Activated CD4-positive, CD25-positive, alpha-beta regulatory T cell treated with anti-CD3 and anti-CD28 coated beads, Interleukin-2, amount 50 U/mL, for 72 hours (primary cell): ENCODE results near the gene UBE2E1.
"Not testable (repeated sequence)": the region's sequence is repeated elsewhere in the genome, so short reads cannot be mapped to it uniquely, and the experiment has no call there.

Source experiments
- DNase-seq: peaks from one replicate; pipeline ENCODE4 v3.0.0; 2021

UBE2E1 gene

DNA sequence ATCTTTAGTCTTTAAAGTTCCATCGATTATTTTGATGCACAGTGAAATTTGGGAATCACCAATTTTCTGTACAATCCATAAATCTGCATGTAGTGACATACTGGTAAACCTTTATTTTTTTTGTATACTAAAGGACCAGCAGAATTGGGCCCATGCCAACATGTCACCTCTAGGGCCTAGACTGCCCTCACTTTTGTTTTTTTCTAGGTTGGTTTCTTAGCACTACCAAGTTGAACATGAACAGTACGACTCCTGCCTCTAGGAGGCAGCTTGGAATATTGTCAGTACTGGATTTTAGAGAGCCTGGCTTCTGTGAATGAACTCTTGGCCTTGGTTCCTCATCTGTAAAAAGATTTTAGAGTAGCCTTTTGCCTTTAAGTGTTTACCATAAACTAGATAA lies 78.7 kb downstream of the UBE2E1 start:
- DNase-seq: no peak

- DNase-seq: no peak
Observed at GRCh38 chr3:23885210-23885609, 79.5 kb downstream of the UBE2E1 start.

GRCh38 chr3:23886311-23886710 lies 80.6 kb downstream of the UBE2E1 start:
- DNase-seq: no peak

DNA sequence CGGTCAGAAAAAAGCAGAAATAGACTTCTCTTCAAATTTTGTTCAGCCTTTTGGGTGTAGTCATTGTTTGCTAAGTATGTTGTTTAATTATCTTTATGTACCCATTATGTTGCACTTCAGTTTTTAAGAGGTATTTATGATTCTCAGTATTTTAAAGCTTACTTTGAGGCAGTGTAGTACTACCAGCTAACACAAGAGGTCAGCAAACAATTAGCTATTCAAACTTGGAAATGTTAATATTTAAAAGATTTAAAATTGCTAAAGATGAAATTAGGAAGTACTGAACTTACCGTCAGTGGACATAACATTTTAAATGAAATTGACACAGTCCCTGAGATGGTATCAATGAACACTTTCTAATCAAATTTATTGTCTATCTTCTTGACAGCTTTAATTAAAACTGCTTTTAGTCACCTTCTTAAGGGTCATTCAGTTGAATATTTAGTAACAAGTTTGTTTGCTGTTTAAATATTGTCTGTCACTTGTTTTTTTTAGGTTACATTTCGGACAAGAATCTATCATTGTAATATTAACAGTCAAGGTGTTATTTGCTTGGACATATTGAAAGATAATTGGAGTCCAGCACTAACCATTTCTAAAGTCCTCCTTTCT lies 83.0 kb downstream of the UBE2E1 start:
- DNase-seq: no peak

GRCh38 chr3:23889386-23889785 lies 83.6 kb downstream of the UBE2E1 start:
- DNase-seq: no peak

DNA sequence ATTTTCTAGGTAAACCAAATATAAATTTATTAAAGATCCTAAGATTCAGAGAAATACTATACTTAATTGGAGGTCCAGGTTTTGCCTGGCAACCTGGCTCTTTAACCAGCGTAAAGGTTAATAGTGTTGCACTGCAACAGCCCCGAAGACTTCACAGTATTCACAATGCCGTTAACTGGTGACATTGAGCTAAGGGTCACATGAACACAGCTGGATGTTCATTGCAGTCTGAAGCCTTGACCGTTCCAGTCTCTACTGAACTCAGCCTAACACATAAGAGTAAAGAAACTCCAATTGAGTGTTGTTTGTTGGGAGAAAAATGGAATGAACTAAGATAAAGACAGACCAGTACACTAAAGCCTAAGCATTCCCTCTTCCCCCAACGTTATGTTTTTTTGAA lies 84.2 kb downstream of the UBE2E1 start:
- no peak for DNase-seq

DNA sequence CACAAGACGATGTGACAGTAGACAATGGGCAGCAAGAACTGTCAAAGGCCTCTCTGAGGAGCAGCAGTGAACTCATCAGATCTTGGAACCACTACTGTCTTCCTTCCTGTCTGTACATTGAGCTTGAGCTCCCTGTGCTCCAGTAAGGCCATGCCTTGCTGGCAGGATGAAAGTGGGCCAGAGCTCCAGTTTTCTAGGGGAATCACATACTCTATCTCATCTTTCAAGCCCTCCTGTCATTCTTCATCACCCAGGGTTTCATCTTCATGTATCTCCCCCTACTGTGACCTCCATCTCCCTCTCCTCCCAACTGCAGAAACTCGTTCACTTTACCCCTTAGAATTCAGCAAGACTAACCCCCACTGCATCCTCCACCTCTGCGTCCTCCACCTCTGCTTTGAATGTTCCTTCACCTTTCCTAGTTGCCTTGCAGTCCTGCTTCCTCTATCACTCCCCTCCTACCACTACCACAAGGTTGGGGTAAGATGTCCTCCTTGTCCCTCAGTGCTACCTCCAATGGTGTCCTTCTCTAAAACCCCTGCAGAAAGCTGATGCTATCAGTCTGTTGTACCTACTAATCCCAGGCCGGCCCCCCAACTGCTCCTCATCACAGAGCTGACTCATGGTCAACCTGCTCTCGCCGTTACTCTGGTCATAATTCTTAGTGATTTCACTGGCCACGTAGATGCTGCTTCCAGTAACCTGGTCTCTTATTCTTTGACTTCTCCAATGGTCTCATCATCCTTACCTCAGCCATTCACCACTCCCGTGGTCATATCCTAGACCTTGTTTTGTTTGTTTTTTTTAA lies 88.7 kb downstream of the UBE2E1 start:
- DNase-seq: no peak

DNA sequence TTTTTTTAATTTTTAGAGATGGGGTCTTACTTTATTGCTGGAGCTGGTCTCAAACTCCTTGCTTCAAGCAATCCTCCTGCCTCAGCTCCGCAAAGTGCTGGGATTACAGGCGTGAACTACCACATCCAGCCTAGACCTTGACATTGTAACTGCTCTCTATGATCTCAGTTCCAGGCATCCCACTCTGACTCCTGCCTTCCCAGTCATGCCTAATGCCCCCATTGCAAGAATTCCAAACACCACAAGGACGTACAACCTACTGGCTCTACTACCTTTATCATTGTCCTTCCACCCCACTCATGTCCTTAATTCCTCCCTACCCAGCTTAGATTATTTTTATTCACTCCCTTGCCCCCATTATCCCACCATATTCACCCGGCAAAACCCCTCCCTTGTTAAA lies 89.4 kb downstream of the UBE2E1 start:
- DNase-seq: no peak

GRCh38 chr3:23900744-23901143 lies 95.0 kb downstream of the UBE2E1 start:
- DNase-seq: no peak

- no peak for DNase-seq
Observed at GRCh38 chr3:23904545-23904944, 98.8 kb downstream of the UBE2E1 start.

DNA sequence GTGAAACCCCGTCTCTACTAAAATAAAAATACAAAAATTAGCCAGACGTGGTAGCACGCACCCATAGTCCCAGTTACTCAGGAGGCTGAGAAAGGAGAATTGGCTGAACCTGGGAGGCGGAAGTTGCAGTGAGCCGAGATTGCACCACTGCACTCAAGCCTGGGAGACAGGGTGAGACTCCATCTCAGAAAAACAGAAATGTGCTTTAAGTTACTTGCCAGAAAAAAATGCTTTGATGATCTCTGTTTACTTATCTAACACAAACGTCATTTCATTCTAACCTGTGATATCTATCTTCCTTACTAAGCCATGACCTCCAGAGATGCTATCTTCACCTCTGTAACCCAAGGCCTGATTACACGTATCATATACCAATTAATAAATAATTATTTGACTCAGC lies 103.6 kb downstream of the UBE2E1 start:
- DNase-seq: no peak

DNA sequence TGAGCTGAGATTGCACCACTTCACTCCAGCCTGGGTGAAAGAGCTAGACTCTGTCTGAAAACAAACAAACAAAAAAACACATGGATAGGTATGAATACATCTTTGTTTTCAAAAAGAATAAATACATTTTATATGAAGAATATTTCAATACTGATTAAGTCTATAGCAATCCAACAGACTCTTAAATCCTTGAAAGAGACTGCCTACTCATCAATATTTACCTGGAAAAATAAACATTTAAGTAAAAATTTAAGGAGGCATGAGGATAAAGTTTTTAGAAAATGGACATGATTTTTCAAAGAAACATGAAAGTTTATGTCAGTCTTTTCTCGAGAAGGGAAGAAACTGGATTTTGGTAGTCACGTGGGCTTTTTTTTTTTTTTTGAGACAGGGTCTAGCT lies 105.6 kb downstream of the UBE2E1 start:
- DNase-seq: no peak

DNA sequence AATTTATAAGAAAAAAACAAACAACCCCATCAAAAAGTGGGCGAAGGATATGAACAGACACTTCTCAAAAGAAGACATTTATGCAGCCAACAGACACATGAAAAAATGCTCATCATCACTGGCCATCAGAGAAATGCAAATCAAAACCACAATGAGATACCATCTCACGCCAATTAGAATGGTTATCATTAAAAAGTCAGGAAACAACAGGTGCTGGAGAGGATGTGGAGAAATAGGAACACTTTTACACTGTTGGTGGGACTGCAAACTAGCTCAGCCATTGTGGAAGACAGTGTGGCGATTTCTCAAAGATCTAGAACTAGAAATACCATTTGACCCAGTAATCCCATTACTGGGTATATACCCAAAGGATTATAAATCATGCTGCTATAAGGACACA lies 106.6 kb downstream of the UBE2E1 start:
- DNase-seq: not testable (repeated sequence)

GRCh38 chr3:23913182-23913581 lies 107.4 kb downstream of the UBE2E1 start:
- DNase-seq: no peak

DNA sequence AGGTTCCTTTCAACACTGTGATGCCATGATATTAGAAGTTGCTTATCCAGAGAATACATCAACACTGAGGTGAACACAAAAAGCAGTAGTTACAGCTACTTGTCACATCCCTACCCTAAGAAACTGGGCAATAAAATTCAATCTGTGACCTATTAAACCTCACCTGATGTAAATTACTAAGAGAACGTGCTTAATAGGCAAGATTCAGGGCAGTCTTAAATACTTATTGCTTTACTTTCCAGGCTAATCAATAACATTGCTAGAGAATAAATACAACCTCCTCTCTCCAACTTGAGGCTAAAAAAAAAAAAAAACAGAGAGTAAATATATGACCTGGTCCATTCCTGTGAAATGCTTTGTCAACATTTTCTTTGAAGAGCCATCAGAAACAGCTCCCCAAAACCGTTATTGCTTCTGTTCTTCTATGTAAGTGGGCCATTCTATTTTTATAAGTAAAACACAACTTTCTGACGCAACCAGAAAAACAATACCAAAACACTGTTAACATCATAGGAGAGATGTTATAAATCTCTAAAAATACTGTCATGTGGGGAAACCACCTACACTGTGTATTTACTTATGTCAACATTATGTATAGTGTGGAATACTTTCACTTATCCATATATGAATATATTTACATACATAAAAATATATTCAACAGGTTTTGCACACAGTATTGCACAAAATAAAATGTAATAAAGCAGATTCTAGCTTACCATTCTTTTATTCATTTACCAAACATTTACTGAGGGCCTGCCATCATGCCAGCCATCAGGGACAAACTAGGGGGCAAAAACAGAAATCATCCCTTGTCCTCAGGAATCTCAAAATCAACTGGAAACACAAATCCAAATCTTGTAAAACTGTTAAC lies 108.4 kb downstream of the UBE2E1 start:
- DNase-seq: no peak

DNA sequence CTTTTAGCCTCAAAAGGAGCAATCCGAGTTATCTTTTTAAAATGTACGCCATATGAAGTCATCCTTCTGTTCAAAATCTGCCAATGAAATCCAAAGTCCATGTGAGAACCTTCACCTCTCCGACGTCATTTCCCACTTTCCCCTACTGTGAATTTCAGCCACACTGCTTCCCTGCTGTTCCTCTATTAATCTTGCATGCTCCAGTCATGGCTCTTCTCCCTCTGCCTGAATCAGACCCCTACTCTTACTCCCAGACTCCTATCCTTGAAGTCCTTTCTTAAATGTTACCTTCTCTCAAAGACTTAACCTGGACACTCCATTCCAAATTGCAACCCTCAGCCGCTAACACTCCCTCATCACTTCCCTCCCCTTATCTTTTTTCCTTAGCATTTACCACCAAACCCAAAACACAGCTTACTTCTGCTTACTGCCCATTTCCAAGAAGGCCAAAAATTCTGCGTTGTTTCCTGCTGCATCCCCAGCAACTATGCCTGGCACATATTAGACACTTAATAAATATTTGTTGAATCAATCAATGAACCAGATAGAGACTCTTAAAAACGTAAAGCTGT lies 109.9 kb downstream of the UBE2E1 start:
- DNase-seq: no peak

DNA sequence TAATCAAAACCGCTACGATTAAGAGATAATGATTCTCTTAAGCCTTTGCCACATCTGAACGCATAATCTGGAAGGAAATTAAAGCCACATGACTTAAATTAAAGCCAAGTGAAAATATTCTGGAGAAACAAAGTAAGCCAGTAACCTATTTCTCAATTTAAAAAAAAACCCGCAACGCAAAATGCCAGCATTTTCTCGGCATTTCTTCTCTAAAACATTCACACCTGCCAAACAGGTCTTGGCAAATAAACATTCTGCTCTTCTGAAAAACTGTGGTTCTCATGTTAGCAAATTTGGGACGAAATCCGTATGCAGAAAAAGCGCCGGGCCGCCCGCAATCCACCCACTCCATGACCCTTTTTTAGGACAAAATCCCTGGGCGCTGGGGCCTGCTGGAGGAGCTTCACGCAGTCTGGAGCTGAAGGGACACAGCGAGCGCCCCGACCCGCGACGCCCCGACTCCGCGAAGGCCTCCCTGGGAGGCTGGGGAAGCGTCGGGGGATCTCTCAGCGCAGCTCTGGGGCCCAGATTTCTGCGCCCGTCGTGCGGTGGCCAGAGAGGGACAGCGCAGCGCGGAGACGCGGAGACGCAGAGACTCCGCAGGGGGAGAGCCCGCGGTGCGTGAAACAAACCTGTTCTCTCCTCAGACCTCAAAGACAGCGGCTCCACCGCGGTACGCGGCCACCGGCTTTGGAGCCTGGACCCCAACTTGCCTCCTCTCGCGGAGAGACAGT lies 110.6 kb downstream of the UBE2E1 start:
- DNase-seq: no peak

GRCh38 chr3:23916886-23917678 lies 111.3 kb downstream of the UBE2E1 start, which contains the start of the genes NKIRAS1 and RPL15:
TSS of gene NKIRAS1 (minus strand) at chr3:23916990. CDS start at chr3:23910904, 6,086 bp downstream.
TSS of gene RPL15 (plus strand) at chr3:23917132. CDS start at chr3:23917860, 728 bp downstream.
- peak; percentile 94 for DNase-seq

DNA sequence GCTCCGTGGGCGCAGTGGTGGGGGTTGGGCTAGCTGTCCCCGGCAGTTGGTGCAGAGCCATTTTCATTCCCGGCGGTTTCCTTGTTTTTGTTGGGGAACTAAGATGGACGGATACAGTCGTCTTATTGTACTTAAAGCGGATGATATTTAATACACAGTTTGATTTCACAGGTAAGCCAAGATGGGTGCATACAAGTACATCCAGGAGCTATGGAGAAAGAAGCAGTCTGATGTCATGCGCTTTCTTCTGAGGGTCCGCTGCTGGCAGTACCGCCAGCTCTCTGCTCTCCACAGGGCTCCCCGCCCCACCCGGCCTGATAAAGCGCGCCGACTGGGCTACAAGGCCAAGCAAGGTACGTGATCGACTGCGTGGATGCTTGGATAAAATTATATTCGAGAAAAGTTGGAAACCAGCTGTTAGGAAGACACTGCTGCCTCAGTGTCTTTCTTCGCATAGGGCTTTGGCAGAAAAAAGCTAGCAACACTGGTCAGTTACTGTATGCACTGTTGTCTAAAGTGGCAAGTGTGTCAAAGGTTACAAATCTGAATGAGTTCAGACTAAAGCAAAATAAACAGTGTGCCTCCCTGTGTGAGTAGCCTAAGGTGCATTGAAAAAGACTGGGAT lies 112.0 kb downstream of the UBE2E1 start:
- DNase-seq: not testable (repeated sequence)

GRCh38 chr3:23918331-23918730 lies 112.6 kb downstream of the UBE2E1 start:
- DNase-seq: not testable (repeated sequence)

DNA sequence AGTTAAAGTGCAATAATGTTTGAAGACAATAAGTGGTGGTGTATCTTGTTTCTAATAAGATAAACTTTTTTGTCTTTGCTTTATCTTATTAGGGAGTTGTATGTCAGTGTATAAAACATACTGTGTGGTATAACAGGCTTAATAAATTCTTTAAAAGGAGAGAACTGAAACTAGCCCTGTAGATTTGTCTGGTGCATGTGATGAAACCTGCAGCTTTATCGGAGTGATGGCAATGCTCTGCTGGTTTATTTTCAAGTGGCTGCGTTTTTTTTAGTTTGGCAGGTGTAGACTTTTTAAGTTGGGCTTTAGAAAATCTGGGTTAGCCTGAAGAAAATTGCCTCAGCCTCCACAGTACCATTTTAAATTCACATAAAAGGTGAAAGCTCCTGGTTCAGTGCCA lies 113.9 kb downstream of the UBE2E1 start:
- DNase-seq: no peak
